HEK293 (cell line): ENCODE results near the gene TNKS2.

Source experiments
- BCL11A ChIP-seq: fragments of 450-650 bp; formaldehyde crosslinking; IDR thresholded peaks from 2 replicates; pipeline ENCODE4 v1.5.1; 2016; ENCODE audit warnings: low read depth, missing biosample characterization, missing genetic modification characterization
- CTCF ChIP-seq: fragments of 450-650 bp; formaldehyde crosslinking; IDR thresholded peaks from 2 replicates; pipeline ENCODE4 v1.5.1; 2016; ENCODE audit warnings: missing biosample characterization, missing genetic modification characterization
- SCRT2 ChIP-seq: fragments of 450-650 bp; formaldehyde crosslinking; IDR thresholded peaks from 2 replicates; pipeline ENCODE4 v1.5.1; 2016; ENCODE audit warnings: missing biosample characterization, missing genetic modification characterization
- YY1 ChIP-seq: fragments of 450-650 bp; formaldehyde crosslinking; IDR thresholded peaks from 2 replicates; pipeline ENCODE4 v1.5.1; 2018; ENCODE audit warnings: missing biosample characterization, missing genetic modification characterization
- ZFP3 ChIP-seq: fragments of 450-650 bp; formaldehyde crosslinking; IDR thresholded peaks from 2 replicates; pipeline ENCODE4 v1.5.1; 2016; ENCODE audit warnings: low read depth, missing biosample characterization, missing genetic modification characterization
- ZNF138 ChIP-seq: fragments of 450-650 bp; formaldehyde crosslinking; IDR thresholded peaks from 2 replicates; pipeline ENCODE4 v1.5.1; 2016; ENCODE audit warnings: missing biosample characterization, missing genetic modification characterization, borderline replicate concordance
- ZNF239 ChIP-seq: fragments of 450-650 bp; formaldehyde crosslinking; IDR thresholded peaks from 2 replicates; pipeline ENCODE4 v1.5.1; 2016; ENCODE audit warnings: missing biosample characterization, missing genetic modification characterization
- ZNF48 ChIP-seq: fragments of 450-650 bp; formaldehyde crosslinking; IDR thresholded peaks from 2 replicates; pipeline ENCODE4 v1.5.1; 2016; ENCODE audit warnings: missing biosample characterization, missing genetic modification characterization
- ZNF624 ChIP-seq: fragments of 450-650 bp; formaldehyde crosslinking; IDR thresholded peaks from 2 replicates; pipeline ENCODE4 v1.5.1; 2017; ENCODE audit warnings: missing biosample characterization, missing genetic modification characterization
- ZNF626 ChIP-seq: fragments of 450-650 bp; sonication (Bioruptor Pico); formaldehyde crosslinking; IDR thresholded peaks from 2 replicates; pipeline ENCODE4 v1.5.1; 2018; ENCODE audit warnings: missing biosample characterization, missing genetic modification characterization, inconsistent platforms
- TF ChIP-seq, protein P1 (sequence below): fragments of 450-650 bp; formaldehyde crosslinking; IDR thresholded peaks from 2 replicates; pipeline ENCODE4 v1.5.1; 2016; ENCODE audit warnings: missing biosample characterization, missing genetic modification characterization
- TF ChIP-seq, protein P2 (sequence below): fragments of 450-650 bp; formaldehyde crosslinking; IDR thresholded peaks from 2 replicates; pipeline ENCODE4 v1.5.1; 2016; ENCODE audit warnings: missing biosample characterization, missing genetic modification characterization

GRCh38 chr10:91880310-91880709 is 82.1 kb downstream of the TNKS2 start:
- TF ChIP-seq ZNF138 (tag by site-specific recombination) (no peak), SCRT2 (tag by site-specific recombination) (no peak), ZNF48 (tag by site-specific recombination) (no peak), ZNF624 (tag by site-specific recombination) (no peak), CTCF (tag by site-specific recombination) (no peak), YY1 (no peak), ZNF626 (tag by site-specific recombination) (no peak), ZNF239 (no peak), ZFP3 (tag by site-specific recombination) (no peak), BCL11A (tag by site-specific recombination) (no peak)
- TF ChIP-seq, protein P1, sequence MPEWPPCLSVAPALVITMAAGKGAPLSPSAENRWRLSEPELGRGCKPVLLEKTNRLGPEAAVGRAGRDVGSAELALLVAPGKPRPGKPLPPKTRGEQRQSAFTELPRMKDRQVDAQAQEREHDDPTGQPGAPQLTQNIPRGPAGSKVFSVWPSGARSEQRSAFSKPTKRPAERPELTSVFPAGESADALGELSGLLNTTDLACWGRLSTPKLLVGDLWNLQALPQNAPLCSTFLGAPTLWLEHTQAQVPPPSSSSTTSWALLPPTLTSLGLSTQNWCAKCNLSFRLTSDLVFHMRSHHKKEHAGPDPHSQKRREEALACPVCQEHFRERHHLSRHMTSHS (tag by site-specific recombination), result no peak
- TF ChIP-seq, protein P2, sequence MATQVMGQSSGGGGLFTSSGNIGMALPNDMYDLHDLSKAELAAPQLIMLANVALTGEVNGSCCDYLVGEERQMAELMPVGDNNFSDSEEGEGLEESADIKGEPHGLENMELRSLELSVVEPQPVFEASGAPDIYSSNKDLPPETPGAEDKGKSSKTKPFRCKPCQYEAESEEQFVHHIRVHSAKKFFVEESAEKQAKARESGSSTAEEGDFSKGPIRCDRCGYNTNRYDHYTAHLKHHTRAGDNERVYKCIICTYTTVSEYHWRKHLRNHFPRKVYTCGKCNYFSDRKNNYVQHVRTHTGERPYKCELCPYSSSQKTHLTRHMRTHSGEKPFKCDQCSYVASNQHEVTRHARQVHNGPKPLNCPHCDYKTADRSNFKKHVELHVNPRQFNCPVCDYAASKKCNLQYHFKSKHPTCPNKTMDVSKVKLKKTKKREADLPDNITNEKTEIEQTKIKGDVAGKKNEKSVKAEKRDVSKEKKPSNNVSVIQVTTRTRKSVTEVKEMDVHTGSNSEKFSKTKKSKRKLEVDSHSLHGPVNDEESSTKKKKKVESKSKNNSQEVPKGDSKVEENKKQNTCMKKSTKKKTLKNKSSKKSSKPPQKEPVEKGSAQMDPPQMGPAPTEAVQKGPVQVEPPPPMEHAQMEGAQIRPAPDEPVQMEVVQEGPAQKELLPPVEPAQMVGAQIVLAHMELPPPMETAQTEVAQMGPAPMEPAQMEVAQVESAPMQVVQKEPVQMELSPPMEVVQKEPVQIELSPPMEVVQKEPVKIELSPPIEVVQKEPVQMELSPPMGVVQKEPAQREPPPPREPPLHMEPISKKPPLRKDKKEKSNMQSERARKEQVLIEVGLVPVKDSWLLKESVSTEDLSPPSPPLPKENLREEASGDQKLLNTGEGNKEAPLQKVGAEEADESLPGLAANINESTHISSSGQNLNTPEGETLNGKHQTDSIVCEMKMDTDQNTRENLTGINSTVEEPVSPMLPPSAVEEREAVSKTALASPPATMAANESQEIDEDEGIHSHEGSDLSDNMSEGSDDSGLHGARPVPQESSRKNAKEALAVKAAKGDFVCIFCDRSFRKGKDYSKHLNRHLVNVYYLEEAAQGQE (tag by site-specific recombination), result no peak
